HG03571 (cell line): ENCODE results near the gene RALBP1.

Source experiments
- ATAC-seq: cut with Tn5 transposase; IDR thresholded peaks from one replicate; pipeline ENCODE4 v1.9.1; 2021; ENCODE audit not compliant: unreplicated experiment

RALBP1 gene

DNA sequence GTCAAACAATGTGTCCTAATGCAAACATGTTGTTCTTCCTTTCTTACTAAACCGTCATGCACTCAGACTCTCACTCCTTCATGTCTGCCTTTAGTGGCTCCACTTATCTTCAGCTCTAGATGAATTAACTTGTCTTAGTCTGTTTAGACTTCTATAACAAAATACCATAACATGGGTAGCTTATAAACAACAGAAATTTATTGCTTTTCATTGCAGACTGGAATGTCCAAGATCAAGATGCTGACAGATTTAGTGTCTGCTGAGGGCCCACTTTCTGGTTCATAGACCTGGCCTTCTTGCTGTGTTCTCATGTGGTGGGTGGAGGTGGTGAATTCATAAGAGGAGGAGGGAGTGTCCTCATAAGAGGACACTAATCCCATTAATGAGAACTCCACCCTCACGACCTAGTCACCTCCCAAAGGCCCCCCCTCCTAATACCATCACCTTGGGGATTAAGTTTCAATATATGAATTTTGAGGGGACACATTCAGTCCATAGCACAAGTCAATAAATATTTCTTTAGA lies 32.3 kb downstream of the RALBP1 start:
- ATAC-seq, result no peak

GRCh38 chr18:9508446-9509025 lies 33.2 kb downstream of the RALBP1 start:
- no peak for ATAC-seq

DNA sequence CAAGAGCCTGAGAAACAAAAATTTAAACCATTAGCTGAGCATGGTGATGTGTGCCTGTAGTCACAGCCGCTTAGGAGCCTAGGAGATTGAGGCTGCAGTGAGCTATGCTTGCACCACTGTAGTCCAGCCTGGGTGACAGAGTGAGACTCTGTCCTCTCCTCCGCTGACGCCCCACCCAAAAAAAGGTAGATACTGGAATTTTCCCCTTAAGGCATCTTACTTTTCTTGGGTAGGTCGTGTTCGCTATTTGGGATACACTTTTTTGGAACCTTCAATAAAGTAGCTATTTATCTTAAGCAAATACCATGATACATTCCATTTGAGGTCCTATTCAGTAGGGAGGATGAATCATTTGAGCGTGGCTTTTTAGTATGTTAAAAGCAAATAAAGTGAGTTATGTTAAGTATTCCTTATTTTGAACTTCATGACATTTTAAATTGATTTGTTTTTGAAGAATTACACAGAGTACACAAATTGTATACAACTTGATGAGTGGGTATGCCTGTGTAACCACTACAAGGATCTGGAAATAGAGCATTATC lies 38.7 kb downstream of the RALBP1 start:
- no peak for ATAC-seq

DNA sequence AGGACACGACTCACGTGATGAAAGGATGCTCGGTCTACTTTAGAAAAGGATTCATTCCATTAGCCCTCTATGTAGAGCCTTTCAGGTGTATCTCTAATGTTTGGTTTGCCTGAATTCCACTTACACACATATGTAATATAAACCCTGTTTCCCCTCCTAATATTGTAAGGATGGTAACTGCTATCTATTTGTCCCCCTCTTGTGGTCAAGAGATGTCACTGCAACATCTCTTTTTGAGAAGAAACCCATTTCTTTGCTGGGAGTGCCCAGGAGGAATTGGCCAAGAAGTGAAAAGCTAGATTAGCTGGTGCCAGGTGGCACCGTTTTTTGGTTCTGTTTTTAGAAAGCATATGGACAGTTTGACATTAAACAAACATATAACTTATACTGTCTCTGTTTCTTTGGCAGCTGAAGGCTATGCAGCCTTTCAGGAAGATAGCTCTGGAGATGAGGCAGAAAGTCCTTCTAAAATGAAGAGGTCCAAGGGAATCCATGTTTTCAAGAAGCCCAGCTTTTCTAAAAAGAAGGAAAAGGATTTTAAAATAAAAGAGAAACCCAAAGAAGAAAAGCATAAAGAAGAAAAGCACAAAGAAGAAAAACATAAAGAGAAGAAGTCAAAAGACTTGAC lies 41.2 kb downstream of the RALBP1 start:
- no peak for ATAC-seq

DNA sequence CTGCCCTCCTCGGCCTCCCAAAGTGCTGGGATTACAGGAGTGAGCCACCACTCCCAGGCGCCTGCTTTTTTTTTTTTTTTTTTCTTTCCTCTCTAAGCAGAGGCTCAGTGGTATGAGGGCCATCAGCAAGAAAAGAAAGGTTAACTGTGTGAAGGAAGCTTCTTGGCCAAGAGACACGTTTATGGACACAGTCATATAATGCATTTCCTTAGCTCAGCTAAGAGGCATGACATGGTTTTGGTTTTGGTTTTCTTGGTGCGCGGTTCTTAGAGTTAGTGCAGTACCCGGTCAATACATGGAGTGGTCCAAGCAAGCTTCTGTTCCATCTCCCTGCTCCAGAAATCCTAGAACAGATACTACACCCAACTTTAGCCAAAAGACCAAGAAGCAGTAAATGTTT lies 42.6 kb downstream of the RALBP1 start:
- ATAC-seq, result no peak

DNA sequence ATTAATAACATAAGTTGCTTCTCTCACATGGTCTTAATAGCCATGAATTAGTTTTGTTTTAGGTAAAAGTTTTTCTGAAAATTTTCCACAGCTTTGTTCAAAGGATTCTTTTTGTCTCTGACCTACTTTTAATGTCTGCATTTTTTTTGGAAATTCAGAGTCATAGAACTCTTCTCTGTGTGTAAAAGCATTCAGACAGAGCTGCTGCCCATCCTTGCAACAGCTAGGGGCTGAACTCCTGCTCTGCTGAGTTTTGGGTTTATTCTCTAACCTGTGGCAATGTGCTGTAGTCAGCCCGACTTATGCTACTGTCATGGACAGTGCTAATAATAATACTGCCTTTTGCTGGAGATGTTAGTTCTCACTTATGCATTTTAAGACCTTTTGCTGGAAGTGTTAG lies 44.1 kb downstream of the RALBP1 start:
- no peak for ATAC-seq

DNA sequence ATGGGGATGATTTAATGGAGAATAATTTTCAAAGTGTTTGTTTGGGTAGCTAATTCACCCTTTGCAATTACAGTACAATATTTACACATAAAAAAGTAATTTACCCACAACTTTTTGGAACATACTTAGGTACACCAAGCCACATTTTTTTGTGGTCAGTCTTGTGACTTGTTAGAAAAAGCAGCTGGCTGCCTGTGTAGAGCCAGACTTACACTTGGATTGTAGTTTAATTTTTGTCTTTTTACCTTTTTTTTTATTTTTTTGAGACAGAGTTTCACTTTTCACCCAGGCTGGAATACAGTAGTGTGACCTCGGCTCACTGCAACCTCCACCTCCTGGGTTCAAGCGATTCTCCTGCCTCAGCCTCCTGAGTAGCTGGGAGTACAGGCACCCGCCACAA lies 45.4 kb downstream of the RALBP1 start:
- ATAC-seq, result no peak

DNA sequence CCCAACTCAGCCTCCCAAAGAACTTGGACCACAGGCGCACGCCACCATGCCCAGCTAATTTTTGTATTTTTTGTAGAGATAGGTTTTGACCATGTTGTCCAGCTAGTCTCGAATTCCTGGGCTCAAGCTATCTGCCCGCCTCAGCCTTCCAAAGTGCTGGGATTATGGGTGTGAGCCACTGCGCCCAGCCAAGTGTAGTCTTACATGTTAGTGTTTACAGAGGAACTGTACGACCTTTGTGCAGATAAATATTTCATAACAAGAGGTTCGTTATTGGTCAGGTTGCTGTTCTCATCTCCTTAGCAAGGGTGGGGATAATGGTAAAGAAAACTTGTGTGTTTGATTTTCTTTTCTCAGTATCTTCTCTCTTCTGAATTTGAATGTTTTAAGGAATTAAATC lies 46.5 kb downstream of the RALBP1 start:
- ATAC-seq, result no peak

DNA sequence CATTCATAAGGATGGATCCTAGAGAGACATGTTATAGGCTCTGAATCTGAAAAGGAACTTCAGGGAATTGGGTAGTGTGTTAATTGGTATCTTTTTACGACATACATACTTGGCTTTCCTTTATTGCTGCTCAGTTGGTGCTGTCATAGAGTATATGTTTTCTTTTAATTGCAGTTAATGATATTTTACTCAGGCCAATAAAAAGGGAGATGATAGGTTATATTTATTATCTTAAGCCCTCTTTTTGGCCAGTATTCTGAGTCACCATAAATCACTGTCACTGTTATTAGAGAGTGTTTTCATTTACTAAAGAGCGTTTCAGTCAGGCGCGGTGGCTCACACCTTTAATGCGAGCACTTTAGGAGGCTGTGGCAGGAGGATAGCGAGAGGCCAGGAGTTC lies 47.6 kb downstream of the RALBP1 start:
- no peak for ATAC-seq

DNA sequence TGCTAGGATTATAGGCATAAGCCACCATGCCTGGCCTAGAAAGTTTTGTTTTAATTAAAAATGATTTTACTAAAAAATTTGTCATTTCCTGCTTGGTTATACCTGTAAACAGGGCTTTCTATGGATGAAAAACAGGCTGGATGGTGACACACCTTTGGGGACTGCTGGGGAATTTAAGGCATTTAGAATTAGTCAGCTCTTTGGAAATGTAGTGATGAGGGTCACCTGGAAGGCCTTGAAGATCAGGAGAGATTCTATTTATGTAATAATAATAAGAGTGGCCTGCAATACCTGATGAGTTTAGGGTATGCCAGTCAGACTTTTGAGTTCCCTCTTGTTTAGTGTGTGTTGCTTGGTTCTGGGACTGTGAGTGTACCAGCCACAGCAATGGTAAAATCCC lies 51.1 kb downstream of the RALBP1 start:
- no peak for ATAC-seq

GRCh38 chr18:9530226-9531009 lies 55.1 kb downstream of the RALBP1 start:
- no peak for ATAC-seq

DNA sequence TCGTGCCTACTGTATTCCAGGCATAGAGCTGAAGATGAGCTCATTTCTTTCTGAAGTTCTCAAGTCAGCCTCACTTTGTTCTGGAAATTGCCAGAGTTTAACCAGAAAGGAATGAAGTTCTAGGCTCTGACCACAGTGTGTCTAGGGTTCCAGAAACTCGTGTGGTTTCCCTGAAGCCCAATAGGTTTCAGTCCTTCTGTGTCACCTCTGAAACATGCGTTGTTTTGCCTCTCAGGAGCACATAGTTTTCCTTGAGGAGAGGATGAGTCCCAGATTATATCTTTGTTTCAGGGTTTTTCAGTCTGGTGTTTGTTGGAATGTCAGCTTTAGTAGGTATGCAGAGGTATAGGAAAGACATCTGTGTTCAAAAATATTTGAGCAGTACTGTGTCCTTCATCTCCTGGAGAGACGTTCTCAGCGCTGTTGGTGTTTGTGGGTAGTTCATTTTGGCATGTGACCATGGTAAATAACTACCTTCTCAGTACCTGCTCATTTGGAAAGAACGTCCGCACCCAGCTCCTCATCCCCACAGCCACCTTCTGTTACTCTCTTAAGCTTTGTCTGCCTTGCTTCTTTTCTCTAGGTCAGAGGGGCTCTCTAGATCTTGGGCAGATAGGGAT lies 56.6 kb downstream of the RALBP1 start:
- no peak for ATAC-seq

DNA sequence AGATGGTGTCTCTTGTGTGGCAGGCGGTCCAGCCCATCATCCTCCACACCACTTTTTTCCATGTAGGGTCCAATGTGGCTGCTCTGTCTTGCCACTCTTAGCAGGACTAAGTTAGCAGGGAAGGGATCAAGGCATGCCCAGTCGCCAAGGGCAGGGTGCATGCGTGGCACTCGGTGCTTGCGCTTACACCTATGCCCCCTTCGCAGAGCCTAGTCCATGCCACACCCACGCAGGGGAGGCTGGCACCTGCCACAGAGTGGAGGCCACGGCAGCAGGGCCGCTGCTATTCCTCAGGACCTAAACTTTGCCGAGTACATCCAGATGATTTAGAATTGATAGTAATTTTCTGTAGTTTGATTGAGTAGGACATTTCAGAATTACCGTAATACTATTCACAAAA lies 59.5 kb downstream of the RALBP1 start:
- no peak for ATAC-seq

GRCh38 chr18:9535430-9535991 lies 60.2 kb downstream of the RALBP1 start:
- ATAC-seq, result no peak

DNA sequence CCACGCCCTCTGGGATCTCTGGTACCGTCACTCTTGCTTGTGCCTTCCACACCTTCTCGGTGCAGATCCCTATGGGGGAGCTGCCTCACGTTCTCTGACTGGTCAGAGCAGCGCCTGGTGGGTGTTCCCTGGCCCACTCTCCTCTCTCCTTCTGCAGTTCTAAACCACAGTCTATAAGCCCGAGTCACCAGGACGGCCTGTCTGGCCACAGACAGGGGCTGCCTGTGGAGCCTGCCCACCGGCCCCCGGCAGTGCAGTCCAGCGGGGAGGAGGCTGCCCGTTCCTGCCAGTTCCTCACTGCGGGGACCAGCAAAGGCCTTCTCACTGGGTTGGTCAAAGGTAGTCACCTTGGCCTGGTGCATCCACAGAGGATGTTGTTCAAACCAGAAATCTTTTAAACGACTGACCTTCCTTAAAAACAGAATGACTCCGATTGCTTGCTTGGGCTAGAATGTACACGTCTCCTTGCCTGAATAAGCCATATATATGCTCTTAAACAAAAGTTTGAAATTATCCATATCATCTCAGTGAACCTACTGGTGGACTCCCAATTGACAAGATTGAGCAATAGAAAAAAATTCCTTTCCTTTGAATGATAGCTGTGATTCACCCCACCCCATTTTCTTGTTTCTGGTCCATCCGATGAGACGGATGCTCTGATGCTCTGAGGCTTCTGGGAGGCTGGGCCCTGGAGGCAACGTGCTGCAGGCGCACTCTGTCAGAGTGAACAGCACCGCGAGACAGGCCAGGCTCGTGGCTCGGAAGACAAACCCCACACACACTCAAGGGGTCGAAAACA lies 61.2 kb downstream of the RALBP1 start:
- no peak for ATAC-seq

DNA sequence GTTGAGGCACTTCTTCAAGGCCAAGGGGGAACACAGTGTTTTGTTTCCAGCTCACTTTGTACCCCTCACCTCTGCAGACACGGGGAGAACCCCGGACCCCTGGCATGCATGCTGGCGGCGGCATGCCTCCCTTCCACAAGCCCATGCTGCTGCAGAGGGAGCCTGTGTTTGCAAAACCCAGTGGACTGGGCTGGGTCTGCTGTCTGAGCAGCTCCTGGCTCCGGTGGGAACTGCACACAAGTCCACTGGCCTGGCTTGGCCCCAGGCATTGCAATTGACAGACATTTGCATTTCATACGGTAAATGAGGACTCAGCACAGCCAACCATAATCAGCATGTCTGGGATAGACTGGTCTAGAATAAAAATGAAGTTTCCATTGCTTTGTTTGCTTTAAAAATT lies 62.4 kb downstream of the RALBP1 start:
- ATAC-seq, result no peak

GRCh38 chr18:9539283-9539682 lies 64.0 kb downstream of the RALBP1 start:
- no peak for ATAC-seq

- ATAC-seq, result no peak
Observed at GRCh38 chr18:9539938-9540337, 64.6 kb downstream of the RALBP1 start.

GRCh38 chr18:9542924-9543323 lies 67.6 kb downstream of the RALBP1 start:
- no peak for ATAC-seq

DNA sequence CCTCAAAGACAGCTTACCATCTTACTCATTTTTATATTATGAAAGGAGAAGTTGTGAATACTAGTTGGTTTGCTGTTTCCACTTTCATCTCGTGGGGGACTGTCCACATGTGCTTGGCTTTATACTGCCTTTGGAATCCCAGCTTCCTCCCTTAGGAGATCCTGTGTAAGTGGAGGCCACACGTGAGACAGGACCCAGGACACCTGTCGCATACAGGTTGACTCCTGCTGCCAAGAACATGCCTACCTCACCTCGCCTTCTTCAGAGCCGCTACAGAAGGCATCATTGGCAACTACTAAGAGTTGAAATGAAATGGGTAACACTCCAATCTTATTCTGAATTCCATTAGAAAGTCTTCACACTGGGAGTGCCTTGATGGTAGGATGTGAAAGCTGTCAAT lies 69.7 kb downstream of the RALBP1 start:
- ATAC-seq, result no peak
